Neuronal stem cell (in vitro differentiated cells): ENCODE measurements around the gene DLL4.
A peak's percentile ranks its signal among the peaks of the same experiment; 100 is the strongest.
"Not testable (repeated sequence)": the region's sequence is repeated elsewhere in the genome, so short reads cannot be mapped to it uniquely, and the experiment has no call there.

Experiments used
- DNase-seq: peaks from one replicate; pipeline ENCODE4 v3.0.0-alpha.2; 2013; ENCODE audit warnings: low spot score
- H2AFZ ChIP-seq: one replicate; pipeline ENCODE4 v1.6.1; 2013; ENCODE audit warnings: mild to moderate bottlenecking, low read length, inconsistent platforms
- H2AK5ac ChIP-seq: 2 replicates; pipeline ENCODE4 v1.6.1; 2013; ENCODE audit warnings: low read depth, mild to moderate bottlenecking, inconsistent platforms, low read length, moderate library complexity, mixed read lengths
- H2BK120ac ChIP-seq: 2 replicates; pipeline ENCODE4 v1.6.1; 2013; ENCODE audit warnings: low read depth, mild to moderate bottlenecking, inconsistent platforms, low read length, moderate library complexity, mixed read lengths
- H2BK12ac ChIP-seq: one replicate; pipeline ENCODE4 v1.6.1; 2013; ENCODE audit warnings: low read length, inconsistent platforms
- H2BK15ac ChIP-seq: 2 replicates; pipeline ENCODE4 v1.6.1; 2013; ENCODE audit warnings: mild to moderate bottlenecking, low read length, inconsistent platforms, mixed read lengths
- H2BK5ac ChIP-seq: one replicate; pipeline ENCODE4 v1.6.1; 2013; ENCODE audit warnings: inconsistent platforms, mild to moderate bottlenecking, low read length, moderate library complexity
- H3K14ac ChIP-seq: one replicate; pipeline ENCODE4 v1.6.1; 2013; ENCODE audit warnings: low read length, inconsistent platforms
- H3K18ac ChIP-seq: 2 replicates; pipeline ENCODE4 v1.6.1; 2013; ENCODE audit warnings: low read length, inconsistent platforms
- H3K23ac ChIP-seq: 2 replicates; pipeline ENCODE4 v1.6.1; 2013; ENCODE audit warnings: low read depth, mild to moderate bottlenecking, mixed read lengths, low read length, inconsistent platforms; ENCODE audit not compliant: poor library complexity
- H3K27ac ChIP-seq: replicated peaks from 3 replicates; pipeline ENCODE4 v1.5.1; 2013; ENCODE audit warnings: low read length, inconsistent platforms
- H3K27me3 ChIP-seq, 3 experiments: 2 replicates each; pipeline ENCODE4 v1.6.1; 2013; ENCODE audit warnings: low read length in 3 of 3, mild to moderate bottlenecking in 2 of 3, inconsistent platforms in 1 of 3, low read depth in 1 of 3, mixed read lengths in 1 of 3, moderate library complexity in 1 of 3; ENCODE audit not compliant: control insufficient read depth in 3 of 3, insufficient read depth in 3 of 3
- H3K36me3 ChIP-seq, 2 donors: replicated peaks in 1 of 2; 2 replicates each; pipeline ENCODE4 v1.6.1; 2013; ENCODE audit warnings: low read length in 2 of 2; ENCODE audit not compliant: control insufficient read depth in 2 of 2, insufficient read depth in 2 of 2
- H3K4ac ChIP-seq: 2 replicates; pipeline ENCODE4 v1.6.1; 2013; ENCODE audit warnings: inconsistent platforms, mild to moderate bottlenecking, low read length, moderate library complexity
- H3K4me1 ChIP-seq, 2 donors: 1 replicate in 1 of 2; 2 replicates in 1 of 2; pipeline ENCODE4 v1.6.1; 2013; ENCODE audit warnings: low read length in 2 of 2, low read depth in 1 of 2; ENCODE audit not compliant: control insufficient read depth in 2 of 2, insufficient read depth in 1 of 2
- H3K4me2 ChIP-seq: one replicate; pipeline ENCODE4 v1.6.1; 2013; ENCODE audit warnings: mild to moderate bottlenecking, low read length, inconsistent platforms; ENCODE audit not compliant: insufficient read depth, poor library complexity, severe bottlenecking
- H3K4me3 ChIP-seq, 2 donors: 2 replicates each; pipeline ENCODE4 v1.5.1; 2013; ENCODE audit warnings: low read length in 2 of 2, mild to moderate bottlenecking in 2 of 2, inconsistent platforms in 1 of 2, moderate library complexity in 1 of 2
- H3K79me1 ChIP-seq: one replicate; pipeline ENCODE4 v1.6.1; 2013; ENCODE audit warnings: low read depth, mild to moderate bottlenecking, inconsistent platforms, low read length, moderate library complexity
- H3K9ac ChIP-seq: one replicate; pipeline ENCODE4 v1.6.1; 2013; ENCODE audit warnings: mild to moderate bottlenecking, low read depth, low read length, inconsistent platforms; ENCODE audit not compliant: poor library complexity
- H3K9me3 ChIP-seq, 2 donors: replicated peaks in 1 of 2; 2 replicates each; pipeline versions ENCODE3 to v1.6.1; 2013; ENCODE audit warnings: low read length in 2 of 2, mild to moderate bottlenecking in 2 of 2, inconsistent platforms in 1 of 2, low read depth in 1 of 2, mixed read lengths in 1 of 2, moderate library complexity in 1 of 2; ENCODE audit not compliant: control insufficient read depth in 2 of 2, insufficient read depth in 1 of 2
- H4K8ac ChIP-seq: one replicate; pipeline ENCODE4 v1.6.1; 2013; ENCODE audit warnings: low read depth, mild to moderate bottlenecking, inconsistent platforms, low read length, moderate library complexity
- H4K91ac ChIP-seq: one replicate; pipeline ENCODE4 v1.6.1; 2013; ENCODE audit warnings: low read length, low read depth, mild to moderate bottlenecking, inconsistent platforms; ENCODE audit not compliant: poor library complexity
- WGBS, 2 donors: extraction: QIAGEN DNeasy Blood & Tissue Kit; methylation state at CpG; one replicate each; pipeline ENCODE4 v1.1.7; 2013; ENCODE audit warnings: missing lambda C conversion rate in 2 of 2, mixed read lengths in 1 of 2; ENCODE audit not compliant: insufficient read length in 2 of 2, insufficient replicate concordance in 1 of 2; ENCODE audit errors: extremely low coverage in 2 of 2; 5-methylcytosine and 5-hydroxymethylcytosine counted together

Gene DLL4

DNA sequence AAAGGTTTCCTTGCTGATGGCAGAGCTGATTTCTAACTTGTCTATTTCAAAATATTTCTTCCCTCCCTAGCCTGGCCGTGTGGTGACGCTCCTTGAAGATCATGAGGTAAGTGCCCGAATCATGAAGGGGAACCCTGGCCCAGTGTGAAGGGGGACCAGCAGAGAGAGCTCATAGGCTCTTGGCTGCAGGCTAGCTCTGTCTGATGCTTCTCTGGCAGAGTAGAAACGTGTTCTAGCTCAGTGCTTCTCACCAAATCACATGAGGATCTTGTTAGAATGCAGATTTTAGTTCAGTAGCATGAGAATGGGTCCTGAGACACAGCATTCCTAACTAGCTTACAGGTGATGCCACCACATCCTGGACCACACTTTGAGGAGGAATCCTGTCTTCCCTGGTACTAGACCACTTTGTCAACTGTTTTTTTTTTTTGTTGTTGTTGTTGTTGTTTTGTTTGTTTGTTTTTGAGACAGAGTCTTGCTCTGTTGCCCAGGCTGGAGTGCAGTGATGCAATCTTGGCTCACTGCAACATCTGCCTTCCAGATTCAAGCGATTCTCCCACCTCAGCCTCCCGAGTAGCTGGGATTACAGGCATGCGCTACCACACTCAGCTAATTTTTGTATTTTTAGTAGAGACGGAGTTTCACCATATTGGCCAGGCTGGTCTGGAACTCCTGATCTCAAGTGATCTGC lies 25.2 kb downstream of the DLL4 start:
- H2BK15ac ChIP-seq, H2BK120ac ChIP-seq, H3K9me3 ChIP-seq, DNase-seq, H3K4me1 ChIP-seq, H3K36me3 ChIP-seq, H3K4ac ChIP-seq, H3K18ac ChIP-seq, H4K8ac ChIP-seq, H3K79me1 ChIP-seq, H4K91ac ChIP-seq, H3K14ac ChIP-seq, H2AK5ac ChIP-seq, H3K23ac ChIP-seq, H2AFZ ChIP-seq, H3K27ac ChIP-seq, H3K9ac ChIP-seq, H2BK12ac ChIP-seq, H2BK5ac ChIP-seq: not testable (repeated sequence)
- H3K4me2 ChIP-seq: peak overlapping the region; percentile 94
- H3K27me3 ChIP-seq: peaks cover 0 to 25% (median 0%) of the 10 kb centered on the region in 3 experiments
- peak overlapping the region; percentile 56 to 89 for H3K4me3 ChIP-seq
- no CpG with 5 or more reads among the region's 8 CpGs for WGBS, 2 donors

DNA sequence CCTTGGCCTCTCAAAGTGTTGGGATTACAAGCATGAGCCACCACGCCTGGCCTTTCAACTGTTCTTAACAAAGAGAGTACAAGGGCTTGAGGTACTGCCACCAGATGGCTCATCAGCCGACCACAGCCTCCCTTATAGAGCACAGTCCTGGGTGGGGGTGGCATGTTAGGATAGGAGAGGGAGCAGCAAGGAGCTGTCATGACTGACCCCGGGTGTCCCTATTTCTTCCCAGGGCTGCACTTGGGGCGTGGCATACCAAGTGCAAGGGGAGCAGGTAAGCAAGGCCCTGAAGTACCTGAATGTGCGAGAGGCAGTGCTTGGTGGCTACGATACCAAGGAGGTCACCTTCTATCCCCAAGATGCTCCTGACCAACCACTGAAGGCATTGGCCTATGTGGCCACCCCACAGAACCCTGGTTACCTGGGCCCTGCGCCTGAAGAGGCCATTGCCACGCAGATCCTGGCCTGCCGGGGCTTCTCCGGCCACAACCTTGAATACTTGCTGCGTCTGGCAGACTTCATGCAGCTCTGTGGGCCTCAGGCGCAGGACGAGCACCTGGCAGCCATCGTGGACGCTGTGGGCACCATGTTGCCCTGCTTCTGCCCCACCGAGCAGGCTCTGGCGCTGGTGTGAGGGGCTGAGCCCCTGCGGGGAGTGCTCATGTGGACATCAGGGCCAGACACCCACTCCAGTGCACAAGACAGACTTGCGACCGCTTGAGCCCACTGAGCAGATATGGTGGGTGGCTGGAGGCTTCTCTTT lies 26.2 kb downstream of the DLL4 start:
- Histone ChIP-seq H3K23ac (peak overlapping the region; percentile 44), H4K91ac (no peak overlapping the region), H3K79me1 (peaks cover 6% of the 10 kb centered on the region), H3K18ac (no peak overlapping the region), H3K27ac (no peak overlapping the region), H3K9me3 (peaks cover 0 to 2% of the 10 kb centered on the region in 2 donors), H3K4ac (no peak overlapping the region), H3K4me2 (no peak overlapping the region), H3K4me3 (no peak overlapping the region), H3K36me3 (peaks cover 0 to 8% of the 10 kb centered on the region in 2 donors), H4K8ac (no peak overlapping the region), H3K14ac (no peak overlapping the region), H2BK15ac (peak overlapping the region; percentile 2), H3K27me3 (peaks cover 0 to 17% (median 0%) of the 10 kb centered on the region in 3 experiments), H3K4me1 (peaks cover 6 to 8% of the 10 kb centered on the region in 2 donors), H2BK12ac (no peak overlapping the region), H2BK120ac (no peak overlapping the region), H2AFZ (no peak overlapping the region), H2AK5ac (peak overlapping the region; percentile 70), H3K9ac (no peak overlapping the region), H2BK5ac (peak overlapping the region; percentile 3)
- WGBS, 2 donors: no CpG with 5 or more reads among the region's 20 CpGs
- no peak for DNase-seq

DNA sequence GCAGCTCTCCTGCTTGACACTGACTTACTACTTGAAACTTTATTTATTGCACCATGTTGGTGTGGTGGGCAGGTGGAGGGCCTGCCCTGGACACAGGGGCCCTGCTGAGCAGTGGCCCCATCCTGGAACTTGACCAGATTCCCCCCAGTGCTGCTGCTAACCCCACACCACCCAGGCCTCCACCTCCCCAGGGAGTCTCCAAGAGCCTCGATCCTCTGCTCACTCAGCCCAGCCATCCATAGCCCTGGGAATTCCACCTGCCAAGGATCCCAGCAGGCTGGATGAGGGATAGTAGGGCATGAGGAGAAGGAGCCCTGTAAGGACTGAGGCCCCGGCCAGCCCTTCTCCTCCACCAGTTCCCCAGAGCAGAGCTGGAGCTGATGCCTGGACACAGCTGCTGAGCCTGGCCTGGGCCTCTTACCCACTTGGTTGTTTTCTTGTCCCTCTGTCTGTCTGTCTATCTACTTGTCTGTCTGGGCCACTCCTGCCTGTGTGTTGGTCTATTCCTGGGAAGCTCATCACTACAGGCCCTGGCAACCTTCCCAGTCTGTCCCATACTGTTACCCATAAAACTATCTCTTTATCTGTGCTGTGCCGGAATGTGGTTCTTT lies 26.9 kb downstream of the DLL4 start:
- Histone ChIP-seq H2BK120ac (no peak overlapping the region), H3K27ac (no peak overlapping the region), H3K79me1 (peaks cover 7% of the 10 kb centered on the region), H3K4ac (no peak overlapping the region), H2BK5ac (no peak overlapping the region), H3K4me3 (no peak overlapping the region), H2AFZ (no peak overlapping the region), H3K36me3 (peaks cover 0 to 8% of the 10 kb centered on the region in 2 donors), H3K9me3 (peaks cover 0 to 2% of the 10 kb centered on the region in 2 donors), H3K23ac (no peak overlapping the region), H4K8ac (no peak overlapping the region), H3K27me3 (peaks cover 0 to 17% (median 0%) of the 10 kb centered on the region in 3 experiments), H4K91ac (no peak overlapping the region), H2BK15ac (no peak overlapping the region), H3K9ac (no peak overlapping the region), H2BK12ac (no peak overlapping the region), H3K14ac (no peak overlapping the region), H3K4me2 (no peak overlapping the region), H3K4me1 (peaks cover 6 to 9% of the 10 kb centered on the region in 2 donors), H2AK5ac (no peak overlapping the region), H3K18ac (no peak overlapping the region)
- no CpG with 5 or more reads among the region's 3 CpGs for WGBS, 2 donors
- no peak for DNase-seq

- Histone ChIP-seq H3K4ac (no peak overlapping the region), H3K4me3 (no peak overlapping the region), H4K8ac (no peak overlapping the region), H3K4me1 (peaks cover 6 to 9% of the 10 kb centered on the region in 2 donors), H3K23ac (peak overlapping the region; percentile 26), H3K27ac (no peak overlapping the region), H3K79me1 (peaks cover 7% of the 10 kb centered on the region), H2BK5ac (no peak overlapping the region), H2AK5ac (peak overlapping the region; percentile 47), H3K4me2 (no peak overlapping the region), H2BK120ac (no peak overlapping the region), H4K91ac (no peak overlapping the region), H3K14ac (peak overlapping the region; percentile 17), H3K36me3 (peaks cover 0 to 8% of the 10 kb centered on the region in 2 donors), H3K9ac (peak overlapping the region; percentile 13), H3K9me3 (peaks cover 0 to 2% of the 10 kb centered on the region in 2 donors), H2AFZ (no peak overlapping the region), H2BK12ac (no peak overlapping the region), H2BK15ac (no peak overlapping the region), H3K27me3 (peaks cover 0 to 16% (median 0%) of the 10 kb centered on the region in 3 experiments), H3K18ac (no peak overlapping the region)
- WGBS, 2 donors: no CpG with 5 or more reads among the region's 3 CpGs
- DNase-seq: no peak
Observed at GRCh38 chr15:40956541-40956982, 27.4 kb downstream of the DLL4 start.
